GM12878 (cell line): ENCODE results near the gene DCAF6. TPM values are rescaled to one million over a fixed set of nuclear protein-coding genes. Genes with fewer than 3 reads are reported as not detected.

Experiments used
- ATAC-seq: fragments of 200-7000 bp; cut with Tn5 transposase; 3 replicates; pipeline ENCODE4 v1.9.1; 2020; ENCODE audit warnings: mild to moderate bottlenecking, moderate library complexity
- BruUV-seq: library from RNA; stranded (reverse); fragments of 400-500 nt; replicated peaks from 2 replicates; lab custom pipeline; 2021; lab: Mats Ljungman, UMichigan
- CTCF ChIA-PET: fragments of 300-600 bp; sonication (Branson Sonifier 250); formaldehyde crosslinking; extraction: SDS; loops from one replicate; lab custom pipeline; 2021; ENCODE audit warnings: inconsistent platforms; lab: Yijun Ruan, JAX
- POLR2A ChIA-PET: fragments of 350-600 bp; formaldehyde crosslinking; extraction: SDS; loops from one replicate; lab custom pipeline; 2021; ENCODE audit warnings: inconsistent platforms; lab: Charles Lee
- RAD21 ChIA-PET: fragments of 300-600 bp; sonication (Branson Sonifier 250); formaldehyde crosslinking; loops from one replicate; lab custom pipeline; 2023; ENCODE audit warnings: antibody characterized with exemption; ENCODE audit not compliant: unreplicated experiment; lab: Charles Lee
- SMC1A ChIA-PET: fragments of 300-600 bp; sonication (Branson Sonifier 250); formaldehyde crosslinking; loops from one replicate; lab custom pipeline; 2023; ENCODE audit not compliant: unreplicated experiment, uncharacterized antibody; lab: Charles Lee
- DNase-seq: peaks from one replicate; pipeline ENCODE4 v3.0.0-alpha.2; 2011; ENCODE audit warnings: low read depth, low spot score
- FAIRE-seq: peaks from 3 replicates; lab custom pipeline; 2011; peaks lifted over from hg19 to GRCh38; lab: Jason Lieb, UNC
- H2AFZ ChIP-seq: 2 replicates; pipeline ENCODE4 v1.6.0; 2011; ENCODE audit warnings: low read depth, low read length, control low read depth; ENCODE audit not compliant: control insufficient read depth
- H3K27ac ChIP-seq: 2 replicates; pipeline ENCODE4 v1.5.1; 2011; ENCODE audit warnings: control low read depth; ENCODE audit not compliant: control insufficient read depth, insufficient read depth
- H3K27me3 ChIP-seq, 2 experiments: replicated peaks in 1 of 2; 2 replicates each; pipeline versions ENCODE4 v1.6.0 to v1.6.1; 2011; ENCODE audit warnings: low read length in 1 of 2; ENCODE audit not compliant: control insufficient read depth in 2 of 2, insufficient read depth in 2 of 2
- H3K36me3 ChIP-seq, 2 experiments: 2 replicates each; pipeline ENCODE4 v1.5.1; 2011; ENCODE audit warnings: low read length in 1 of 2; ENCODE audit not compliant: control insufficient read depth in 2 of 2, insufficient read depth in 2 of 2
- H3K4me1 ChIP-seq: 2 replicates; pipeline ENCODE4 v1.6.1; 2011; ENCODE audit warnings: mild to moderate bottlenecking, low read length, moderate library complexity, mixed read lengths; ENCODE audit not compliant: control insufficient read depth, insufficient read depth
- H3K4me2 ChIP-seq: 2 replicates; pipeline ENCODE4 v1.6.0; 2011; ENCODE audit warnings: control low read depth; ENCODE audit not compliant: control insufficient read depth, insufficient read depth
- H3K4me3 ChIP-seq: fragments of 200-600 bp; sonication (generic); 2 replicates; pipeline ENCODE4 v1.5.1; 2016
- H3K79me2 ChIP-seq: 2 replicates; pipeline ENCODE4 v1.6.0; 2011; ENCODE audit warnings: low read length; ENCODE audit not compliant: control insufficient read depth, insufficient read depth
- H3K9ac ChIP-seq: 2 replicates; pipeline ENCODE4 v1.8.0; 2011; ENCODE audit warnings: low read length, control low read depth, mixed read lengths; ENCODE audit not compliant: control insufficient read depth, insufficient read depth
- H3K9me3 ChIP-seq: replicated peaks from 3 replicates; pipeline ENCODE4 v1.5.1; 2011; ENCODE audit warnings: mild to moderate bottlenecking, low read length; ENCODE audit not compliant: control insufficient read depth, insufficient read depth
- H4K20me1 ChIP-seq: 2 replicates; pipeline ENCODE4 v1.6.0; 2011; ENCODE audit not compliant: control insufficient read depth, insufficient read depth
- ATF2 ChIP-seq: IDR thresholded peaks from 2 replicates; pipeline ENCODE4 v1.6.1; 2012; ENCODE audit warnings: low read length, inconsistent platforms
- CBX5 ChIP-seq: sonication (generic); IDR thresholded peaks from 2 replicates; pipeline ENCODE4 v1.6.1; 2016; ENCODE audit warnings: low read depth, moderate library complexity, mild to moderate bottlenecking, inconsistent platforms
- CHD2 ChIP-seq: IDR thresholded peaks from 2 replicates; pipeline ENCODE4 v1.6.1; 2011; ENCODE audit warnings: low read depth, low read length, improper control_type of control experiment, borderline replicate concordance
- CHD4 ChIP-seq: fragments of 200-600 bp; sonication (generic); IDR thresholded peaks from 2 replicates; pipeline ENCODE4 v1.6.1; 2016; ENCODE audit warnings: mild to moderate bottlenecking
- HCFC1 ChIP-seq: fragments of 150-350 bp; IDR thresholded peaks from 2 replicates; pipeline ENCODE4 v1.6.1; 2014; ENCODE audit warnings: low read length
- IRF3 ChIP-seq: fragments of 450-650 bp; IDR thresholded peaks from 2 replicates; pipeline ENCODE4 v1.6.1; 2014; ENCODE audit warnings: mild to moderate bottlenecking
- JUNB ChIP-seq: IDR thresholded peaks from 2 replicates; pipeline ENCODE4 v1.6.1; 2016; ENCODE audit warnings: antibody characterized with exemption, mild to moderate bottlenecking
- MAX ChIP-seq: IDR thresholded peaks from 2 replicates; pipeline ENCODE4 v1.6.1; 2012; ENCODE audit warnings: low read depth, low read length, improper control_type of control experiment
- RELB ChIP-seq: fragments of 450-650 bp; IDR thresholded peaks from 2 replicates; pipeline ENCODE4 v1.6.1; 2017; ENCODE audit warnings: low read depth, mild to moderate bottlenecking, moderate library complexity
- SKIL ChIP-seq: fragments of 450-650 bp; IDR thresholded peaks from 2 replicates; pipeline ENCODE4 v1.6.1; 2017; ENCODE audit warnings: mild to moderate bottlenecking, low read depth, inconsistent platforms; ENCODE audit not compliant: poor library complexity, severe bottlenecking
- SREBF1 ChIP-seq: IDR thresholded peaks from 2 replicates; pipeline ENCODE4 v1.6.1; 2012; ENCODE audit warnings: mild to moderate bottlenecking, low read length
- USF2 ChIP-seq: IDR thresholded peaks from 2 replicates; pipeline ENCODE4 v1.6.1; 2011; ENCODE audit warnings: low read depth, low read length, improper control_type of control experiment, borderline replicate concordance
- YBX1 ChIP-seq: fragments of 450-650 bp; IDR thresholded peaks from 2 replicates; pipeline ENCODE4 v1.6.1; 2016; ENCODE audit warnings: antibody characterized with exemption
- ZNF384 ChIP-seq: IDR thresholded peaks from 2 replicates; pipeline ENCODE4 v1.6.1; 2012; ENCODE audit warnings: low read depth, mild to moderate bottlenecking, low read length, improper control_type of control experiment, borderline replicate concordance
- WGBS: methylation state at CpG from one replicate; pipeline ENCODE4 v1.1.6; 2016; ENCODE audit warnings: low lambda C conversion rate; ENCODE audit not compliant: insufficient replicate concordance, insufficient coverage; ENCODE audit errors: missing lambda C conversion rate; 5-methylcytosine and 5-hydroxymethylcytosine counted together
- in situ Hi-C: fragments of 300-500 bp; cut with MboI; formaldehyde crosslinking; loops from 9 replicates; pipeline ENCODE4 v1.14.3; 2018; ENCODE audit warnings: mixed read lengths
- intact Hi-C: fragments of 100-400 bp; cut with micrococcal nuclease; formaldehyde crosslinking; loops from one replicate; pipeline ENCODE4 v1.14.2; 2022; ENCODE audit not compliant: unreplicated experiment
- polyA plus RNA-seq, 11 experiments: library from polyadenylated mRNA; depleted of rRNA in 4 of 11; unstranded in 6 of 11; stranded (reverse) in 5 of 11; fragments of >200 nt; fragmentation: Nextera tagmentation in 4 of 11; fragmentation: Illumina TruSeq in 1 of 11; extraction: Ambion mirVana in 4 of 11; extraction: Trizol in 1 of 11; gene quantifications; 1 replicate in 1 of 11; 2 replicates in 10 of 11; pipeline versions ENCODE4 v1.2.1 to v1.2.3, GENCODE V29; 2011 to 2016; ENCODE audit warnings: inconsistent platforms in 2 of 11, missing spikeins in 2 of 11, low read depth in 1 of 11
- total RNA-seq, 4 experiments: library from RNA; depleted of rRNA in 3 of 4; stranded (reverse); fragments of >200 nt in 3 of 4; fragmentation: Illumina TruSeq in 1 of 4; extraction: Trizol in 1 of 4; gene quantifications; 2 replicates each; pipeline versions ENCODE4 v1.2.1 to v1.2.3, GENCODE V29; 2013 to 2021

DCAF6 gene
- total and polyA plus RNA-seq, 10 of the 15 experiments (the other 5 are each of a cell fraction or from before 2014, with no cell fraction given): 11.4 to 62.7 (median 33.0) TPM

- in situ Hi-C loops (no loop called here), intact Hi-C loops (no loop called here)
- H3K4me1 ChIP-seq: no peaks in the 10 kb centered on the region
- no peaks in the 10 kb centered on the region for H3K79me2 ChIP-seq
- no peak overlapping the region for H3K4me2 ChIP-seq
- no peaks in the 10 kb centered on the region for H3K27me3 ChIP-seq
- RAD21 ChIA-PET: no interaction called here
- SMC1A ChIA-PET: interaction anchor here (1.4 kb wide), 1 partner anchor 10 kb away, joined by 3 read pairs; no protein-coding TSS in a partner anchor
- CTCF ChIA-PET: interaction anchor here (4.0 kb wide), 1 partner anchor 21 kb away, joined by 19 read pairs; no protein-coding TSS in a partner anchor
- no peak overlapping the region for H3K4me3 ChIP-seq
- no peaks in the 10 kb centered on the region for H3K36me3 ChIP-seq
- no TSS peak for BruUV-seq
- no peaks in the 10 kb centered on the region for H3K9me3 ChIP-seq
- POLR2A ChIA-PET: no interaction called here
- FAIRE-seq (no peak), DNase-seq (no peak), ATAC-seq (no peak)
- H4K20me1 ChIP-seq: no peaks in the 10 kb centered on the region
- H3K9ac ChIP-seq: no peak overlapping the region
- no peak overlapping the region for H2AFZ ChIP-seq
- H3K27ac ChIP-seq: no peak overlapping the region
- WGBS: 44% methylated on average over 11 of the region's 11 CpGs
- TF ChIP-seq SREBF1: no peak
- no peak for TF ChIP-seq SKIL
- TF ChIP-seq JUNB: no peak
- no peak for TF ChIP-seq RELB
- no peak for TF ChIP-seq USF2
- TF ChIP-seq MAX: no peak
- TF ChIP-seq CHD4: no peak
- TF ChIP-seq HCFC1: no peak
- TF ChIP-seq YBX1: no peak
- TF ChIP-seq CHD2: no peak
- TF ChIP-seq ZNF384: no peak
- TF ChIP-seq CBX5: no peak
- no peak for TF ChIP-seq ATF2
- TF ChIP-seq IRF3: no peak
Observed at GRCh38 chr1:168104535-168104934, 168.1 kb downstream of the DCAF6 start.
